Left lung (tissue), 10 donors: ENCODE results near the gene SLC2A8. TPM values are rescaled to one million over a fixed set of nuclear protein-coding genes. Genes with fewer than 3 reads are reported as not detected.

ENCODE experiments used
- ATAC-seq: fragments of 200-7000 bp; cut with Tn5 transposase; one replicate; pipeline ENCODE4 v1.9.1; 2020; ENCODE audit warnings: moderate library complexity
- DNase-seq, 4 donors: peaks; one replicate each; pipeline ENCODE4 v3.0.0-alpha.2; 2013 to 2020
- H3K27ac ChIP-seq, 2 donors: fragments of 200-600 bp; sonication (generic) in 1 of 2; one replicate each; pipeline versions ENCODE4 v1.5.0 to v1.8.0; 2020 to 2021
- H3K27me3 ChIP-seq, 2 donors: fragments of 200-600 bp; sonication (generic) in 1 of 2; one replicate each; pipeline versions ENCODE4 v1.5.0 to v1.8.0; 2020 to 2021
- H3K36me3 ChIP-seq, 2 donors: fragments of 200-600 bp; sonication (generic) in 1 of 2; one replicate each; pipeline versions ENCODE4 v1.5.0 to v1.8.0; 2020 to 2021
- H3K4me1 ChIP-seq, 2 donors: fragments of 200-600 bp; one replicate each; pipeline ENCODE4 v1.8.0; 2021
- H3K4me3 ChIP-seq, 2 donors: fragments of 200-600 bp; sonication (generic) in 1 of 2; one replicate each; pipeline versions ENCODE4 v1.5.0 to v1.8.0; 2020 to 2021; ENCODE audit warnings: mild to moderate bottlenecking in 1 of 2
- H3K9me3 ChIP-seq, 2 donors: fragments of 200-600 bp; sonication (generic) in 1 of 2; one replicate each; pipeline versions ENCODE4 v1.5.0 to v1.8.0; 2020 to 2021
- CTCF ChIP-seq, 2 donors: fragments of 200-600 bp; sonication (generic) in 1 of 2; IDR thresholded peaks; one replicate each; pipeline versions ENCODE4 v1.5.0 to v1.8.0; 2021; ENCODE audit warnings: antibody characterized with exemption in 2 of 2
- intact Hi-C, 2 donors: fragments of 100-400 bp; cut with DNase I; formaldehyde crosslinking; loops; one replicate each; pipeline versions ENCODE4 v1.11.2 to v1.14.2; 2022
- polyA plus RNA-seq, 6 donors: library from polyadenylated mRNA; unstranded; fragments of 120-200 nt; gene quantifications; one replicate each; pipeline ENCODE4 v1.2.1, GENCODE V29; 2013; ENCODE audit not compliant: insufficient read length in 6 of 6
- total RNA-seq, 2 donors: library from RNA; stranded (reverse); fragmentation: NEBNext Ultra II Directional; extraction: Animal tissue kit (Norgen Biotek cat#: 25700); gene quantifications; one replicate each; pipeline ENCODE4 v1.2.1, GENCODE V29; 2021
- donor health status: DM: no; HTN: yes; CAD: no.
- donor health status: DM: no; HTN: no; CAD: no.

The SLC2A8 gene
- total and polyA plus RNA-seq, 8 donors = 18.6 to 24.2 (median 21.6) TPM

- no peaks in the 10 kb centered on the region for H3K27me3 ChIP-seq
- intact Hi-C loops = no loop called here
- H3K9me3 ChIP-seq = no peaks in the 10 kb centered on the region
- no peak for ATAC-seq
- H3K36me3 ChIP-seq = no peaks in the 10 kb centered on the region
- no peak for TF ChIP-seq CTCF (IDR thresholded peaks at IDR 0.05)
- no peak overlapping the region for H3K4me3 ChIP-seq
- no peak overlapping the region for H3K27ac ChIP-seq
- H3K4me1 ChIP-seq = peaks cover 4 to 15% of the 10 kb centered on the region in 2 donors
- no peak for DNase-seq
These were observed 6.4 kb upstream of the SLC2A8 start for GRCh38 chr9:127390563-127390962.

GRCh38 chr9:127392166-127392565, 4.8 kb upstream of the SLC2A8 start:
- no peak for TF ChIP-seq CTCF (IDR thresholded peaks at IDR 0.05)
- Histone ChIP-seq H3K4me3 (no peak overlapping the region), H3K4me1 (peaks cover 7 to 22% of the 10 kb centered on the region in 2 donors), H3K36me3 (no peaks in the 10 kb centered on the region), H3K27me3 (no peaks in the 10 kb centered on the region), H3K9me3 (no peaks in the 10 kb centered on the region), H3K27ac (no peak overlapping the region)
- DNase-seq = no peak
- intact Hi-C loops = no loop called here
- ATAC-seq = no peak

GRCh38 chr9:127392976-127393375, 4.0 kb upstream of the SLC2A8 start:
- intact Hi-C loops = no loop called here
- peaks cover 7 to 27% of the 10 kb centered on the region in 2 donors for H3K4me1 ChIP-seq
- ATAC-seq = no peak
- H3K27ac ChIP-seq = no peak overlapping the region
- H3K36me3 ChIP-seq = no peaks in the 10 kb centered on the region
- no peak overlapping the region for H3K4me3 ChIP-seq
- no peak for TF ChIP-seq CTCF (IDR thresholded peaks at IDR 0.05)
- DNase-seq = no peak
- no peaks in the 10 kb centered on the region for H3K9me3 ChIP-seq
- H3K27me3 ChIP-seq = peaks cover 0 to 7% of the 10 kb centered on the region in 2 donors

- no peaks in the 10 kb centered on the region for H3K36me3 ChIP-seq
- no peak for TF ChIP-seq CTCF (IDR thresholded peaks at IDR 0.05)
- H3K27ac ChIP-seq = no peak overlapping the region
- no peak for DNase-seq
- H3K4me1 ChIP-seq = peaks cover 5 to 28% of the 10 kb centered on the region in 2 donors
- intact Hi-C loops = no loop called here
- no peak overlapping the region for H3K4me3 ChIP-seq
- H3K27me3 ChIP-seq = peaks cover 0 to 13% of the 10 kb centered on the region in 2 donors
- H3K9me3 ChIP-seq = no peaks in the 10 kb centered on the region
- no peak for ATAC-seq
These were observed 3.3 kb upstream of the SLC2A8 start for GRCh38 chr9:127393645-127394044.

GRCh38 chr9:127395497-127396252, 1.3 kb upstream of the SLC2A8 start:
- Histone ChIP-seq H3K36me3 (peaks cover 0 to 5% of the 10 kb centered on the region in 2 donors), H3K27me3 (peaks cover 0 to 13% of the 10 kb centered on the region in 2 donors), H3K9me3 (no peaks in the 10 kb centered on the region), H3K27ac (no peak overlapping the region), H3K4me1 (peaks cover 3 to 23% of the 10 kb centered on the region in 2 donors), H3K4me3 (peak overlapping the region; percentile 80 to 82)
- TF ChIP-seq CTCF (IDR thresholded peaks at IDR 0.05) = no peak
- no peak for ATAC-seq
- intact Hi-C loops = no loop called here
- no peak for DNase-seq
